NCI-H128 (cell line): ENCODE measurements around the gene POMP.

Experiments
- DNase-seq: peaks from one replicate; lab custom pipeline; 2025; ENCODE audit not compliant: unreplicated experiment; lab: John Stamatoyannopoulos, UW

Gene POMP

GRCh38 chr13:28658796-28659620 is at the start of gene POMP:
Gene POMP, plus strand, starts transcription at chr13:28659130. Its CDS starts 55 bp downstream, at chr13:28659185.
- peak; percentile 73 for DNase-seq

GRCh38 chr13:28609381-28609780 is 49.5 kb upstream of the POMP start:
- no peak for DNase-seq

GRCh38 chr13:28609926-28610325 is 49.0 kb upstream of the POMP start:
- no peak for DNase-seq

- no peak for DNase-seq
Observed at GRCh38 chr13:28610996-28611395, 47.9 kb upstream of the POMP start.

GRCh38 chr13:28611654-28612131 is 47.2 kb upstream of the POMP start:
- no peak for DNase-seq

GRCh38 chr13:28613562-28613961 is 45.4 kb upstream of the POMP start:
- no peak for DNase-seq

- DNase-seq, result no peak
Observed at GRCh38 chr13:28615916-28616446, 42.9 kb upstream of the POMP start.

GRCh38 chr13:28618230-28618994 is 40.5 kb upstream of the POMP start:
- no peak for DNase-seq

- DNase-seq, result no peak
Observed at GRCh38 chr13:28620011-28620830, 38.7 kb upstream of the POMP start.

- no peak for DNase-seq
Observed at GRCh38 chr13:28621449-28621848, 37.5 kb upstream of the POMP start.

GRCh38 chr13:28622286-28622685 is 36.6 kb upstream of the POMP start:
- no peak for DNase-seq

GRCh38 chr13:28623782-28624706 is 34.9 kb upstream of the POMP start:
- no peak for DNase-seq

GRCh38 chr13:28624707-28625432 is 34.1 kb upstream of the POMP start:
- no peak for DNase-seq

- no peak for DNase-seq
Observed at GRCh38 chr13:28626266-28626665, 32.7 kb upstream of the POMP start.

- no peak for DNase-seq
Observed at GRCh38 chr13:28628241-28628640, 30.7 kb upstream of the POMP start.

- no peak for DNase-seq
Observed at GRCh38 chr13:28630869-28631268, 28.1 kb upstream of the POMP start.

GRCh38 chr13:28631801-28632200 is 27.1 kb upstream of the POMP start:
- DNase-seq, result no peak

- DNase-seq, result no peak
Observed at GRCh38 chr13:28636069-28636468, 22.9 kb upstream of the POMP start.

- DNase-seq, result peak; percentile 2
Observed at GRCh38 chr13:28636677-28637317, 22.1 kb upstream of the POMP start.
